ENCODE measurements around the gene APCDD1L. TPM values are rescaled to one million over a fixed set of nuclear protein-coding genes. Genes with fewer than 3 reads are reported as not detected.

APCDD1L gene
- total and polyA plus RNA-seq, 9 donors: 0.08 to 0.62 TPM; not detected in 7

GRCh38 chr20:58421497-58421850 is 93.7 kb downstream of the APCDD1L start:
- DNase-seq: no peak
- TF ChIP-seq CTCF (IDR thresholded peaks at IDR 0.05): no peak
- TF ChIP-seq POLR2A (IDR thresholded peaks at IDR 0.05): no peak
- Histone ChIP-seq H3K9me3 (no peaks in the 10 kb centered on the region), H3K4me1 (ENCODE audit: insufficient read depth) (no peaks in the 10 kb centered on the region), H3K27me3 (no peaks in the 10 kb centered on the region), H3K4me3 (no peak overlapping the region), H3K36me3 (no peaks in the 10 kb centered on the region), H3K27ac (no peak overlapping the region)
- intact Hi-C loops (cut with DNase I): no loop called here
- WGBS, 3 donors: 61 to 66% (median 64%) methylated on average over 1 of the region's 1 CpG

- Histone ChIP-seq H3K27ac (no peak overlapping the region), H3K4me3 (no peak overlapping the region), H3K27me3 (no peaks in the 10 kb centered on the region), H3K36me3 (no peaks in the 10 kb centered on the region), H3K9me3 (no peaks in the 10 kb centered on the region), H3K4me1 (ENCODE audit: insufficient read depth) (no peaks in the 10 kb centered on the region)
- DNase-seq: no peak
- intact Hi-C loops (cut with DNase I): no loop called here
- 57 to 85% (median 83%) methylated on average over 5 of the region's 5 CpGs for WGBS, 3 donors
- TF ChIP-seq EP300 (IDR thresholded peaks at IDR 0.05) (no peak), CTCF (IDR thresholded peaks at IDR 0.05) (no peak), POLR2A (IDR thresholded peaks at IDR 0.05) (no peak)
Observed at GRCh38 chr20:58420798-58421496, 94.3 kb downstream of the APCDD1L start.

GRCh38 chr20:58418949-58419748 is 96.0 kb downstream of the APCDD1L start:
- H3K4me1 ChIP-seq (ENCODE audit: insufficient read depth): no peaks in the 10 kb centered on the region
- intact Hi-C loops (cut with DNase I): no loop called here
- no peak for TF ChIP-seq EP300 (IDR thresholded peaks at IDR 0.05)
- TF ChIP-seq POLR2A (IDR thresholded peaks at IDR 0.05): no peak
- TF ChIP-seq CTCF (IDR thresholded peaks at IDR 0.05): no peak
- WGBS, 3 donors: 70 to 83% (median 73%) methylated on average over 5 of the region's 5 CpGs
- H3K4me3 ChIP-seq: no peak overlapping the region
- no peaks in the 10 kb centered on the region for H3K36me3 ChIP-seq
- H3K9me3 ChIP-seq: no peaks in the 10 kb centered on the region
- H3K27ac ChIP-seq: no peak overlapping the region
- no peaks in the 10 kb centered on the region for H3K27me3 ChIP-seq
- no peak for DNase-seq

- no peaks in the 10 kb centered on the region for H3K4me1 ChIP-seq (ENCODE audit: insufficient read depth)
- TF ChIP-seq POLR2A (IDR thresholded peaks at IDR 0.05): no peak
- TF ChIP-seq EP300 (IDR thresholded peaks at IDR 0.05): no peak
- TF ChIP-seq CTCF (IDR thresholded peaks at IDR 0.05): no peak
- WGBS, 3 donors: 87 to 91% (median 90%) methylated on average over 3 of the region's 3 CpGs
- intact Hi-C loops (cut with DNase I): no loop called here
- DNase-seq: no peak
- no peak overlapping the region for H3K4me3 ChIP-seq
- H3K9me3 ChIP-seq: no peaks in the 10 kb centered on the region
- no peak overlapping the region for H3K27ac ChIP-seq
- H3K36me3 ChIP-seq: no peaks in the 10 kb centered on the region
- no peaks in the 10 kb centered on the region for H3K27me3 ChIP-seq
Observed at GRCh38 chr20:58417438-58417837, 97.8 kb downstream of the APCDD1L start.
